GM19438 (cell line): ENCODE data around the gene AGBL4.
A peak's percentile ranks its signal among the peaks of the same experiment; 100 is the strongest.
"Not testable (repeated sequence)": the region's sequence is repeated elsewhere in the genome, so short reads cannot be mapped to it uniquely, and the experiment has no call there.

Experiments used
- ATAC-seq: cut with Tn5 transposase; IDR thresholded peaks from one replicate; pipeline ENCODE4 v1.9.1; 2021; ENCODE audit warnings: low read depth; ENCODE audit not compliant: unreplicated experiment

Gene AGBL4

DNA sequence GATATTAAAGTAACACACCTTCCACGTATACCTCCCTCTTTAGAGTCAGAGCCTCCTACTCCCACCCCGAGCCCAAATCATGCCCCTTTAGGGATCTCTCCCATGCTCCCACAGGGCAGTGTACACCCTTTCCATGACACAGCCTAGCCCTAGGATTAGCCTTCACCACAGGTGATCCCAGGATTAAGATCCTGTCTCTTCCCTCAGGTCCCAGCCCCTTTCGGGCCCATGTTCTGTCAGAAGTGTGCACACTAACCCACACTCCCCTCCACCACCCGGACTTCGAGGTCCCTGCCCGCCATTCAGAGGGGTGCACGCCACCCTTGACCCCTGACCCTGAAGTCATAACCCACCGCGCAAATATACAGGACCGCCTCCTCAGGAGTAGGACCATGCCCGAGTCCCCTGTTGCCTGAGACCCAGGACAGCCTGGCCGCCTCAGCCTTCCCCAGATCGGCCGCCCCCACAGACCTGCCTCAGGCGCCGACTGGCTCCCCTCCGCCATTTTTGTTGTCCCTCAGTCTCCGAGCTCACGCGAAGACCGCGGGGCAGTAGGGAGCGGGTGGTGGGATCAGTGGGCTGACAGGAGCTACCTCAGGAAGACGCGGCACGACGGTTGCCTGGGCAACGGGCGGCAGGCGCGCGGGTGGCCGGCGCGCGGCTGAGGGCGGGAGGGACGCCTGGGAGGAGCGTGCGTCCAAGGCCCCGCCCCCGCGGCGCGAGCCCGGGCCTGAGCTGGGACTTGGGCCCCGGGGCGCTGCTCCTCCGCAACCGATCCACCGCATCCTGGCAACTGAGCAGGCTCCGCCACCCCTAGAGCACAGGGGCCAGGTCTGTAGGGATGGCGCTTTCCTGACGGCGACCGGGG, at the start of gene AGBL4:
Gene AGBL4 (minus strand): TSS at position 663 of the 868 bp plus-strand sequence.
- peak; percentile 69 for ATAC-seq

DNA sequence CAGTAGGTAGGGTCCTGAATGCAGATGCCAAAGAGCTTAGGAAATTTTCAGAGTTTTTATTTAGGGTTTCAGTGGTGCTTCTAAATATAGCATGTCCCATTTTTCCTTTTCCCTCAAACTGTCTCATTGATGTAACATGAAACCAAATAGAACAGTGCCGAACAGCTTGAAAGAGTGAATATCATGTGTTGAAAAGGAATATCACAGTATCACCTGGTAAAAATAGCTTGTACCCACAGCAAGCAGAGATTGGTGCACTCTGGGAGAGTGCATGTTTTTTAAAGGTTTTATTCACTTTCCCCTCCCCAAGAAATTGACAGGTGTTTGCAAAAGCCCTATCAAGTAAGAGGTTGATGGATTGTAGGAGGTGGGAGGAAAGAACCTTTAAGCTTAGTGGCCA, 43.1 kb upstream of the AGBL4 start:
- no peak for ATAC-seq

DNA sequence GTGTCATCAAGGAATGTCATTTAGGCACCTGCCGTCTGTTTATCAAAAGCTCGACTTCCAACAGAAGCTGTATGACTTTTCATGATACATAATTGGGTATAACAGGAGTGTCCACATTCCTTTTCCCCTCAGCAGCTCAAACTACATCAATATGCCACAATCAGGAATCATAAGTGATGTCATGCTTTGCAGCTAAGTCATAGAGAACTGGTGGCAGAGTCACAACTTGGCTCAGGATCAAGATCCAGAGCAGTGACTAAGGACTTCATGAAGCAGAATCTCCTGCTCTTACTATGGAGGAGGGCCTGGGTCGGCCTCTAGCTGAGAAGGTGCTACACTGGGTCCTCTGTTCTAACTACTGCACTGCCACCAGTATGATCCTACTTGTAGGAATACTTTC, 36.5 kb upstream of the AGBL4 start:
- ATAC-seq: no peak

DNA sequence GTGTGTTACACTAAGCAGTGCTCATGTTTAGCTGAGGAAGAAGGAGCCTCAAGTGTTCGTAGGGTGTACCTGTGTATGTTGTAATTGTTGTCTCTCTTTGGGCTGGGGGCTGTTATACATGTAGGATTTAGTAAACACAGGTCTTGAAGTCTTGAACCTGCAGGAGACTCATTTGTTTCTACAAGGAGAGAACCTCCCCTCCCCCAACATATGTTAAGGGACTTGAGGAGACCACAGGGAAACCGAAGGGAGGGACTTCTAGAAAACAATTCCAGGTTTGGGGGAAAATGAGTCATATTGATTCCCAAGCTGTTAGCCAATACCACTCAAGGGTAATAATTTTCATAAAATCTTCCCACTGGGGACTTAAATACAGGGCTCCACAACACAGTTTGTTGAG, 25.0 kb upstream of the AGBL4 start:
- ATAC-seq: no peak

DNA sequence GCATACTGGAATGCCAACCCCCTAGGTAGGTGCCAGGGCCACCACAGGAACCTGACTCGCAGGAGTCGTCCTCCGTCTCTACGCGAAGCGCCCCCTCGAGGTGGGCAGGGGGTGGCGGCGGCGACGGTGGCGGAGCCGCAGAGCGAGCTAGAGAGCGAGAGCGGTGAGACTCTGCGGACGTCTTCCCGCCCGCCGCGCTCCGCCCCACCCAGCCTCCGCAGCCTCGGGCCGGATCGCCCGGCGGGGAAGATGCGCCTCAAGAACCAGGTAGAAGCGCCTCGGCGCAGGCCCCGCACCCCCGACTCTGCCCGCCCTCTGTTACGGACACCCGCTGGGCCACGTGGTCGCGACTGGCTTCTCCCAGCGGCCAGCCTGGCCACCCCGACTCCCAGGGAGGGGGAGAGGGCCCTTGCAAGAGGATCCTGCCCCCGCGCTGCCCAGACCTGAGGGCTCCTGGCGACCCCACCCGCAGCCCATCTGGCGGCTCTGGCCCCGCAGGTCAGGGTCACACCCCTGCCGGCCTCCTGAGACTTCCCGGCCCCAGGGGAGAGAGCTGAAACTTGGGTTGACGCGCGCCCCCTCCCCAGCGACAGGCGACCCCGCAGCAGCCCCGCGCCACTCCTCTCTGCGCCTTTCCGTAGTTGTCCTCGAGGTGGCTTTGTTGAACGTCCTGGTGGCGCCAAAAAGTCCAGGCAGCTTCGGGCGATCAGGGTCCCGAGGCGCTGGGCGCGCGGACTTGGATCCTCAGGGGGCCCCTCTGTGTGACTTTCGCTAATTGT, 24.4 kb upstream of the AGBL4 start:
- ATAC-seq: no peak

DNA sequence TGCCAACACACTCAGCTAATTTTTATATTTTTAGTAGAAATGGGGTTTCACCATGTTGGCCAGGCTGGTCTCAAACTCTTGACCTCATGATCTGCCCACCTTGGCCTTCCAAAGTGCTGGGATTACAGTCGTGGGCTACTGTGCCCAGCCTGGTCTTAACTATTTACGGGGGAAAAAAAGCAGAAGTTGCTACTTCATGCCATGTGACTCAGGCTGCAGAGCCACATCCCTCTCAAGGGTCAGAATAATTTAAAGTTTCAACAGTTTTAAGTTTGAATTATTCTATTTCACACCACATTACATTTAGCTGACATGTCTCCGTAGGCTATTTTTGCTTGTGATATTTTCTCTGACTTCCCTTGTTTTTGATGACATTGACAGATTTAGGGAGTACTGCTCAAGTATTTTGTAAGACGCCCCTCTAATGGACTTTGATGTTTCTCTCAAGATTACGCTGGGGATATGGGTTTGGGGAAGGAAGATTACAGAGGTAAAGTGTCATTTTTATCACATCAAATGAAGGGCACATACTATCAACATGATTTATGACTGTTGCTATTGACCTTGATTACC, 14.6 kb upstream of the AGBL4 start:
- ATAC-seq: no peak

DNA sequence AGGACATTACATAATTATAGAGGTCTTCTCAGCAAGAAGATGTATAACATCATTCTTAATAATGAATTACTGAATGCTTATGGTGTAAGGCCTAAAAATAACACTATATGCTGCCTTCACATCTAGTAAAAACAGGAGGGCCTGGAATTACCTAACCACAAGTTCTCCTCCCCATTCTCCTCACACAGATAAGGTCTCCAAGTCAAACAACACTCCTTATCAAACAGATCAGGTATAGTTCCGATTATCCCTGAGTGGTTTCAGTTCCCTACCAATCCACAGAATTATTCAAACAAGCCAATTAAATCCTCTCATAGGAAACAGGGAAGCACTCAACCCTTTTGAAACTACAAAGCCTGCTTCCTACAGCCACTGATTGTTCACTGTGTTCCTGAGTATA, 4.0 kb upstream of the AGBL4 start:
- ATAC-seq: no peak

DNA sequence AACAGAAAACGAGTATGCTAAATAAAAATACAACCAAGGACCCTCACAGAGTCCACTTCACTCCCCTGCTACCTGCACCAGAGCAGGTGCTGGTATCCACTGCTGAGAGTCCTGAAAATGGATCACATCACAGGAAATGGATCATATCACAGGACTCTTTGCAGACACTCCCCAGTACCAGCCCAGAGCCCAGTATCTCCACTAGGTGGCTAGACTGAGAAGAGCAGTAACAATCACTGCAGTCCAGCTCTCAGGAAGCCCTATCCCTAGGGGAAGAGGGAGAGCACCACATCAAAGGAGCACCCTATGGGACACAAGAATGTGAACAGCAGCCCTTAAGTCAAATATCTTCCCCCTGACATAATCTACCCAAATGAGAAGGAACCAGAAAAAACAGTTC, 28.0 kb downstream of the AGBL4 start:
- ATAC-seq: no peak

DNA sequence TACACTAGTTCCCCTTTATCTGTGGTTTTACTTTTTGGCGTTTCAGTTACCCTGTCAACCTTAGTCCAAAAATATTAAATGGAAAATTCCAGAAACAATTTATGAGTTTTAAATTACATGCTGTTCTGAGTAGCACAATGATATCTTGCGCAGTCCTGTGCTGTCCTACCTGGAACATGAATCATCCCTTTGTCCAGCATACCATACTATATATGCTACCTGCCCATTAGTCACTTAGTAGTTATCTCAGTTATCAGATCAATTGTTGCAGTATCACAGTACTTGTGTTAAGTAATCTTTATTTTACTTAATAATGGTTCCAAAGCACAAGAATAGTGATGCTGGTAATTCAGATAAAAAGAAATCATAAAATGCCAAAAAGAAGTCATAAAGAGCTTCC, 52.7 kb downstream of the AGBL4 start:
- ATAC-seq: no peak

DNA sequence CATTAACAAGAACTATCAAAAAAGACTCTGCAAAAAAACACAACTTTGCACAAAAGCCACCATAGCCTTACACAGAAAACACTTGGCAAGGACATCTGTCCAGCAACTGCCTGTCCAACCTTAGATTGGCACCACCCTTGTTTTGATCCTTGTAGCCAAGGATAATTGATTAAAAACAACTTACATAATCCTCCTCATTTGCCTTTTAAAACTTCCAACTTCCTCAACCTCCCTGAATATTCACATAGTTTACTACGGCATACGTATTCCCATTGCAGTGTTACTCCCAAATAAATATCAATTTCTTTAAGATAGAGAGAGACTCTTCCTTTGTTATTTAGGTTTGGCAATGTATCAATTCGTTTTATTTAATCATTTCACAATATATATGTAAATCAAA, 72.4 kb downstream of the AGBL4 start:
- no peak for ATAC-seq

DNA sequence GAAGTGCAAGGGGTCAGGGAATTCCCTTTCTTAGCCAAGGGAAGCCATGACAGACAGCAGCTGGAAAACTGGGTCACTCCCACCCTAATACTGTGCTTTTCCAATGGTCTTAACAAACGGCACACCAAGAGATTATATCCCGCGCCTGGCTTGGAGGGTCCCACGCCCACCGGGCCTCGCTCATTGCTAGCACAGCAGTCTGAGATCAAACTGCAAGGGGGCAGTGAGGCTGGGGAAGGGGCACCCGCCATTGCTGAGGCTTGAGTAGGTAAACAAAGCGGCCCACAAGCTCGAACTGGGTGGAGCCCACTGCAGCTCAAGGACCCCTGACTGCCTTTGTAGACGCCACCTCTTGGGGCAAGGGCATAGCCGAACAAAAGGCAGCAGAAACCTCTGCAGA, 108.5 kb downstream of the AGBL4 start:
- not testable (repeated sequence) for ATAC-seq

DNA sequence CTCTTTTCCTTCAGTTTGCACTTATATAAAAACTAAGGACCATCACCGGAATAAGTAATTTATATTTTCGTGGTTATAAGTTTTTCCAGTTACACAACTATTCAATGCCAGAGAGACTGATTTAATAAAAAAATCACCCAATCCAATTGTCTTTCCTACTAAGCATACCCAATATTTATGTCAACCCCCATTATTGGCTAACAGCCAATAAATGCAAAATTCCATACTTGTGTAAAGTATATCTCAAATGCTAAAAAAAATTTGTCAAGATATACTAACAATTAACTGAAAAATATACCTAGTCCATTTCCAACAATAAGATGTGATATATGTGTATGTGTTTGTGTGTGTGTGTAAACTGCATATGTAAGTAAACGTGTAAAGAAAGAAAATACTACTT, 117.4 kb downstream of the AGBL4 start:
- no peak for ATAC-seq

DNA sequence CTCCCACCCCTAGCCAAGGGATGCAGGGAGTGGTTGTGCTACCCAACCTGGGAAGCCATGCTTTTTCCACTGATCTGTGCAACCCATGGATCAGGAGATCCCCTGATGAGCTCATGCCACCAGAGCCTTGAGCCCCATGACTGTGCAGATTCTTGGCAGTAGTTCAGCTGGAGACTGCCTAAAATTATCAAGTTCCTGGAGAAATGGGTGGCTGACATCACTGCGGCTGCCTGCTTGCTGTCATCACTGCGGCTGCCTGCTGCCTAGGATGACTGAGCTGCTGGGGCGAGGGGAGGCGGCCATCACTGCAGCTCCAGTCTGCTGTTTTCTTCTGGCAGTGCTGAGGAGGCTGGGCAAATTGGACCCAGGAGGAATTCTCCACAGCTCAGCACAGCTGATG, 159.2 kb downstream of the AGBL4 start:
- ATAC-seq: no peak

DNA sequence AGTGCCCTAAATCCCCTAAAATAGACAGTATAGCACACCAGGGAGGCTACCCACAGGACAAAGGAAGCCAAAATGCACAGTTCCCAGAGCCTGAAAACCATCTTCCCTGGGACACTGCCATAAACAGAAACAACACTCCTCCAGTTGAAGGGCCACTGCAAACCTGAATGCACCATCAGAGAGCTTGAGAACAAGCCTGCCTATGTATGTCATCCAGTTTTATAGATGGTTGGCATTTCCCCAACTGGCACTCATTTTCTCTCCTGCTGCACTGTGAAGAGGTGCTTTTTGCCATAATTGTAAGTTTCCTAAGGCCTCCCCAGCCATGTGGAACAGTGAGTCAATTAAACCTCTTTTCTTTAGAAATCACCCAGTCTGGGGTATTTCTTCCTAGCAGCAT, 169.0 kb downstream of the AGBL4 start:
- no peak for ATAC-seq

DNA sequence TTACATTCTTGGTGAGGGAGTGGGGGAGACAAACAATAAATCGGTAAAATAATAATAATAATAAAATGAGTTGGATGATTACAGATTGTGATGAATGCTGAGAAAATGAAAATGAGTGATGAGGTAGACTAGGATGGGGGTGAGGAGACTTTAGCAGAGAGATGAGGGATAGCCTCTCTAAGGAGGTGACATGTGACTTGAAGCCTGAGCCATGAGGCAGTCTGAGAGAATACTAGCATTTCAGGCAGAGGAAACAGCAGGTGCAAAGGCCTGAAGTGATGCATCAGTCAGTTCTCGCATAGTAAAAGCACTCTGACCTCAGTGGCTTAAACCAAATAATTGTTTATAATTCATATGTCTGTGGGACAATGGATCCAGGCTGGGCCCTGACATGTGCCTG, 181.2 kb downstream of the AGBL4 start:
- ATAC-seq: no peak

DNA sequence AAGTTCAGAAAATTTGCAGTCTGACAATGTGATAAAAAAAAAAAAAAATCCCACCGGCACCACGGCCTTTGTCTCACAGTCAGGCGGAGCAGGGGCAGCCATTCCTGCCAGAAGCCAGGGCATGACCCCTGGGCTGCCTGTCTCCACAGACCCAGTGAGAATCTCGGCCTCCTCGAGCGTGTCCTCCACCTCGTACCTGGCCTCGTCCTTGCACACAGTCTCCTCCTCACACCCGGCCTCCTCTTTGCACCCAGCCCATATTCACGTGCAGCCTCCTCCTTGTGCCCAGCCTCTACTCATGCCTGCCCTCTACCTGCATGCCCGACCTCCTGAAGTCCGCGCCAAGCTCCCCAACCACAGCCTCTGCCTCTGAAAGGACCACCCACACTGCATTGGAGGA, 182.0 kb downstream of the AGBL4 start:
- no peak for ATAC-seq

DNA sequence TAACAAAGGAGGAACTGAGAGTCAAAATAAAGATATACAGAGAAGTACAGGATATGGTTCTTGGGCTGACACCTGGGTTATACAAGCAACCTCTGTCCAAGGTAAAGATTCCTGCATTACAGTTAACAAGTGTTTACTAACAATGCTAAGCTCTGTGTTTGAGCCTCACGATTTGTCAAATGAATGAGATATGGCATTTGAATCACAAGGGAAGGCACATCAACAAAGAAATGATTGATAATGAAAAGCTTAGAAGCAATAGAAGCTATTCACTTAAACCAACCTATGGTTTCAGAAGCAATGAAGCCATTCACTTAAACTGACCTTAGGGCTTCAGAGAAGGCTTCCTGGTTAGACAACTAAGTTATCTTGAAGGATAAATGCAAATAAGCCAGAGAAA, 199.5 kb downstream of the AGBL4 start:
- ATAC-seq: no peak

DNA sequence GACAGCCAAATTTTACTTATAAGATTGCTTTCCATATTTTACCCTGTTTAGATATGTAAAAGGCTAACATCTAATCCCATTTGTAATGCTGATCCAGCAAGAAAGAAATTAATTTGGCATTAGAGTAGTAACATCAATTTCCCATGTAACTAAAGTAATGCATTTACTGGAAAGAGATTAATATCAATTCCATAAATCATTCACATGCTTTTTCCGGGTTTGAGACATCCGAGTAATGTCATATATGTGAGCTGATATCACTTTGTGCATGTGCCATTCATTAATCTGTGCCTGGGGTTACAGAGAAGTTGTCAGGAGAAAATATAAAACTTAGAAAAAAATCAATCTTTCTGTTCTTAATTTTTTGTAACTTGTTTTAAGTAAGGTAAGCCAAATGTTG, 206.1 kb downstream of the AGBL4 start:
- ATAC-seq: no peak

DNA sequence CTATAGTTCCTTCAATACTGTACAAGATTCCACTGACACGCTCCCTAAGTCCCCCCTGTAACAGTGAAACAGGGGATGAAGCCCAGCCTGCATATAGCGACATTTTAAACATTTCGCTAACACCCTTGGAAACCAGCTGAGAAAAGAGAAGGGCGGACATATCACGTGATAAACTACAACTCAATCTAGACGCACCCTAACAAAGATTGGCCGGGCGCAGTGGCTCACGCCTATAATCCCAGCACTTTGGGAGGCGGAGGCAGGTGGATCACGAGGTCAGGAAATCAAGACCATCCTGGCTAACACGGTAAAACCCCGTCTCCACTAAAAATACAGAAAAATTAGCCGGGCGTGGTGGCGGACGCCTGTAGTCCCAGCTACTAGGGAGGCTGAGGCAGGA, 236.7 kb downstream of the AGBL4 start:
- ATAC-seq: not testable (repeated sequence)

DNA sequence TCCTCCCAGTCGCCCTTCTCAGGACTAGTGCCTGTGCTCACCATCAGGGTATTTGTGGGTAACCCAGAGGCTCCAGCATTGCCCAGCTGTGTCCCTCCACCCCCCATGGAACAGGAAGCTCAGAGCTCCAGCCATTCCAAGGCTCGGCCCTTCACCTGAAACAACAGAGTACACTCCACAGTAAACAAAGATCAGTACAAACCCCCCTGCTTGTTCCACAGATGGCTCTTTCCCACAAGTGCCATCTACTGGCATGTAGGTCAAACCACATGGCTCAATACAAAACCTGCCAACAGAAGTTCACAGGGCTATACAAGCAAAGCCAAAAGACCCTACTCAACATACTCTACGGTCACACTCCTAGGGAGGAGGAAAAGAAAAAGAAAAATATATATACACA, 258.7 kb downstream of the AGBL4 start:
- no peak for ATAC-seq

DNA sequence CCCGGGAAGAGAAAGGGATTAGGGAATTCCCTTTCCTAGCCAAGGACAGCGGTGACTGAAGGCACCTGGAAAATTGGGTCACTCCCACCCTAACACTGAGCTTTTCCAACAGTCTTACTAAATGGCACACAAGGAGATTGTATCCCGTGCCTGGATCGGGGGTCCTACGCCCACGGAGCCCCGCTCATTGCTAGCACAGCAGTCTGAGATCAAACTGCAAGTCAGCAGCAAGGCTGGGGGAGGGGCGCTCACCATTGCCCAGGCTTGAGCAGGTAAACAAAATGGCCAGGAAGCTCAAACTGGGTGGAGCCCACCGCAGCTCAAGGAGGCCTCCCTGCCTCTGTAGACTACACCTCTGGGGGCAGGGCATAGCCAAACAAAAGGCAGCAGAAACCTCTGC, 285.6 kb downstream of the AGBL4 start:
- not testable (repeated sequence) for ATAC-seq

DNA sequence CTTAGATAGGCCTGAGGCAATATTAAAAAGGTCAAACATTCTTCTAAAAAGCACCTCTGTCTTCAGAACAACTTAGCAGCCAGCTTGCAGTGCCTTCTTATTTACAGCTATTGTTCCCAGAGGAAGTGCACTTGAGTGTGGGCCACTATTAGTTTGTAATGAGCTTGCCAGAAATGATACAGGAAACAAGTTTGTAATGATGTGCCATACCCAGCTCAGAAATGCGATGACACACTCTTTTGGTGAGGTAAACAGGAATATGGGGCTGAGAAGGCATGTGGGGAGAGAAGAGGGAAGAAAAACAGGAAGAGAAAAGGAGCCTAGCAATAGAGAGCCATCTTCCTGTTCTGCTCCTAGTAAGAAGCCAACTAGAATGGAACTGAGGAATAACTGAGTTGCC, 295.4 kb downstream of the AGBL4 start:
- no peak for ATAC-seq
